GM21576 (cell line): ENCODE measurements around the gene NUP93.
"Not testable (repeated sequence)": the region's sequence is repeated elsewhere in the genome, so short reads cannot be mapped to it uniquely, and the experiment has no call there.

Experiments
- ATAC-seq: cut with Tn5 transposase; IDR thresholded peaks from one replicate; pipeline ENCODE4 v1.9.1; 2021; ENCODE audit warnings: mild to moderate bottlenecking, moderate library complexity; ENCODE audit not compliant: unreplicated experiment

Gene NUP93

DNA sequence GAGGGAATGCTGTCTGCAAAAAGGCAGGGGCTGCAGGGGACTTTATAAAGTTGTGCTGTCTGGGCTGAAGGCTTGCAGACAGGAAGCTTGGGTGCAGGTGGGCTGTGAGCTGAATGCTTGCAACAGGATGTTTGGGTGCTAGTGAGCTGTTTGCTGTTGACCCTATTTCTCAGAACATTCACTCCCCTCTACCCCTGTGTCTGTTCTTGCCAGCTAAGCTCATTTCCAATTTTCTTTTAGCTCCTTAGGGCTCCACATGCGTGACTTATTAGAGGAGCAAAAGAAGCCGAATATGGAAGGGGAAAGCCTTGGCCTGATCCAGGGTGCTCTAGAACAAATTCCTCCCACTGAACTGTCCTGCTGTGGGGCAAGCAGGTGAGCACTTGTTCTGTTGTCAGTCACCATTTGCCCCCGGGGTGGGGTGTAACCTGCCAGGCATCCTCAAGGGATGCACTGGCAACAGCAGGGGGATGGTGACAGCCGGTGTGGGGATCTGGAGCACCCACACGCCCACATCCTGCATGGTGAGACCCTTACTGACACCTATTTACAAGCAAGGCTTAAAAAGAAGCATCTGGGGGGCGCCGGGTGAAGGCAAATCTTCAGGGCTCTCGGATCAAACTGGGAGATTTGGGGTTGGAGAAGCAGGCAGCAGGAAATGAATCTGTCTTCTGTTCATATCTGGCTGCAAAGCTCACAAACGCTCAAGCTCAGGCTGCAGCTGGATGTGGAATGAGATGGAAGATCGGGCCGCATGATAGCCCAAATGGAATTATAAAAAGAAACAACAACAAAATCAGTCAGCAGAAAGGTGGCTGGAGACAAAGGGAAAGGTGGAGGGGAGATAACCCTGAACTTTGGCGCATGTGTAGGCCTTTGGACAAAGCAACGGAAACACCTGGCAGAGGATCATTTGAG lies 21.1 kb upstream of the NUP93 start:
- no peak for ATAC-seq

GRCh38 chr16:56709443-56710040 lies 20.4 kb upstream of the NUP93 start:
- no peak for ATAC-seq

GRCh38 chr16:56710181-56710737 lies 19.7 kb upstream of the NUP93 start:
- ATAC-seq: no peak

GRCh38 chr16:56711862-56712261 lies 18.1 kb upstream of the NUP93 start:
- no peak for ATAC-seq

GRCh38 chr16:56713794-56714193 lies 16.1 kb upstream of the NUP93 start:
- ATAC-seq: no peak

GRCh38 chr16:56715126-56715525 lies 14.8 kb upstream of the NUP93 start:
- ATAC-seq: no peak

GRCh38 chr16:56716761-56717160 lies 13.2 kb upstream of the NUP93 start:
- ATAC-seq: no peak

- ATAC-seq: not testable (repeated sequence)
These were observed 12.4 kb upstream of the NUP93 start for GRCh38 chr16:56717532-56717931.

DNA sequence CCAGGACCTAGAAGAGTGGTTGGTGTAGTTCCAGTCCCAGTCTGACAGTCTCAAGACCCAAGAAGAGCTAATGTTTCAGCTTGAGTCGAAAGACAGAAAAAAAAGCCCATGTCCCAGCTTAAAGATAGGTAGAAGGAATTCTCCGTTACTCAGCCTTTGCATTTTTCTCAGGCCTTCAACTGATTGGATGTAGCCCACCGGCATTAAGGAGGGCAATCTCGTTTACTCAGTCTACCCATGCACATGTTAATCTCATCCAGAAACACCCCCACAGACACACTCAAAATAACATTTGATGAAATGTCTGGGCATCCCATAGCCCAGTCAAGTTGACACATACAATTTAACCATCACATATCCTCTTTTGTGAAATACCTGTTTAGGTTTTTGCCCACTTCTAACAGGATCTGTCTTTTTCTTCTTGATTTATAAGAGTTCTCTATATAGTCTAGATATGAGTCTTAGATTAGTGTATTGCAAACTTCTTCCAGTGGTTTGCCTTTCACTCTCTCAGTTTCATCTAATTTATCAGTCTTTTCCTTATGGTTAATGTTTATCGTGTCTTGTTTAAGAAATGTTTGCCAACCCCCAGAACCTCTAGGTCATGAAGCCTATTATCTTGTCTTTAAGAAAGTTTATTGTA lies 7.6 kb upstream of the NUP93 start:
- ATAC-seq: no peak

DNA sequence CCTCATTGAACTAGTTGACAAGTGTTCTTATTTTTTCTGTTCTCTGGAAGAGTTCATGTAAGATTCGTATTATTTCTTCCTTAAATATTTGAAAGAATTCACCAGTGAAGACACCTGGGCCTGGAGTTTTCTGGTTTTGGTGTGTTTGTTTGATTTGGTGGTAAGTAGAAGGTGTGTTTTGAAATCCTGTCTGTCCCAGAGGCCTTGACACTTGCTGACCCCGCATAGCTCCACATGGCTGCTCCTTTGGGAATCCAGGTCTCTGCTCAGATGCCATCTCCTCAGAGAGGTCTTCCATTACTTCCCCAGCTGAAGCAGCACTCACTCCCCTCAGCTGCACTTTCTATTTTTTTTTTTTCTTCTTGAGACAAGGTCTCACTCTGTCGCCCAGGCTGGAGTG lies 5.7 kb upstream of the NUP93 start:
- ATAC-seq: no peak

GRCh38 chr16:56726283-56726682 lies 3.6 kb upstream of the NUP93 start:
- no peak for ATAC-seq

DNA sequence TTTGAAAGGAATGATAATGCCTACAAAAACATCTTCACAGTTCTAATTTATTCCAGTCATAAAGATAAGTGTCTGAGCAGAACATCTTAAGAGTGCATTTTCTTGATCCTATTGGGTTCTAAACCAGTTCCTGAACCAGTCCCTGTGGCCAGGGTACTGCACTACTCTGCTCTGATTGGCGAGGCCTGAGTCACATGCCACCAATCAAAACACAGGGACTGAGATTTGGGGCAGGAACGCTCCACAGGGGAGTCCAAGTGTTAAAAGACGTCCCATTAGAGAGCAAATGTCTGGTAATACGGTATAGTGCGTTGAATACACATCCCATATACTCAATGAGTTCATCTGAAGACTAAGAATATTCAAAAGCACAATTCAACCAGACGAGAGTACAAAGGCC lies 3.0 kb upstream of the NUP93 start:
- ATAC-seq: no peak

DNA sequence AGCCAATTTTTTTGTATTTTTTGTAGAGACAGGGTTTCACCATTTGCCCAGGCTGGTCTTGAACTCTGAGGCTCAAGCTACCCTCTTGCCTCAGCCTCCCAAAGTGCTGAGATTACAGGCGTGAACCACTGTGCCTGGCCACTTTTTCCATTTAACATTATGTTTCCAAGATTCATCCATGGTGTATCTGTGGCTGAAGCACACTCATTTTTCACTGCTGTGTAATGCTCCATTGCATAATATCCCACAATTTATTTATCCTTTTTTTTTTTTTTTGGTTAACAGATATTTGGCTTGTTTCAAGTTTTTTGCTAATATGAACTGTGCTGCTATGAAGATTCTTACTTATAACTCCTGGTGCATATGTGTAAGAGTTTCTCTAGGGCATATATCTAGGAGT lies 1.9 kb upstream of the NUP93 start:
- no peak for ATAC-seq

GRCh38 chr16:56728980-56729734 lies 772 bp upstream of the NUP93 start:
- ATAC-seq: no peak

DNA sequence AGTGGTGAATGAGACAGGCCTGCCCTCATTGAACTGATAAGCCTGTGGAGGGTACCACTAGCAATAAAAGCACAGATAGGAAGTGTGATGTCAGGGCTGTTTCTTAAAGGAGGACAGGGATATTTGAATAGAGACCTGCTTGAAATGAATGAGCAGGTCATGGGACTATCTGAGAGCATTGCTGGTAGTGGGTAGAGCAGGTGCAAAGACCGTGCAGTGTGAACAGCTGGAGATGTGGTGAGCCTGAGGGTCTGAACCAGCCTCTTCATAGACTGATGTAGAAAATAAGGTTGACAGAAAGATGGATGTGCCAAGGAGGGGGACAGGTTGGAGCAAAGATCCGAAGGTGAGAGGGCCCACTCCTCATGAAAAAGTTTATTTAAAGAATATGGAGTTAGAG lies 2.4 kb downstream of the NUP93 start:
- ATAC-seq: peak; percentile 43

GRCh38 chr16:56732832-56733231 lies 2.9 kb downstream of the NUP93 start:
- no peak for ATAC-seq

DNA sequence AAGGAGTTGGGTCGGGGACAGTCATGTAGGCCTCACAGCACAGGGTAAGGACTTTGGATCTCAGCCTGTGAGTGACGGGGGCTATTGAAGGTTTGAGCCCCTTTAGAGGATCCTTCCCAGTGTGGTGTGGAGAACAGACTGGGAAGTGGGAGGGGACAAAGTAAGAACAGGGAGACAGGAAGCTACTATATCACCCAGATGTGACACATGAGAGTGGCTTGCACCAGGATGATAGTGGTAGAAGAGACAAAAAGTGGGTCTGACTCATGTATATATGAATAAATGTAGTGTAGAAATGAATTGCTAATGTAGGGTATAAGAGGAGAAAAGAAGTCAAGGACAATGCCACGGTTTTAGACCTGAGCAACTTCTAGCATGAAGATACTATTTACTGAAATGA lies 4.5 kb downstream of the NUP93 start:
- no peak for ATAC-seq

DNA sequence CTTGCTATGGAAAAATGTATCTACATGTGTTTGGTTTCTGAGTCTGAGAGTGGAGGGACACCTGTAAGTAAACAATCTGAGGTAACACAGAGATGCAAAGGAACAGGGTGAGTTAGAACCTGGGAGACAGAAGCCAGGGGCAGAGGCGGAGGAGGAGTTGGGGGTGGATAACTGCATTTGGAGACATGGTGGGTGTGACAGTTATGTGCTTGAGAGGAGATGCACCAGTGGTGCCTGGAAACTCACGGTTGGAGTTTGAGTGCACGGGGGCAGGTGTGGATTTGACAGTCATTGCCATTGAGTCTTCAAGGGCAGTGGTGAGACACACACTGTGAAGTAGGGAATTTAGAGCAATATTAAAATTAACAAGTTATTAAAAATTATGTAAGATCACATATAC lies 6.5 kb downstream of the NUP93 start:
- ATAC-seq: no peak

- ATAC-seq: no peak
These were observed 7.6 kb downstream of the NUP93 start for GRCh38 chr16:56737539-56737938.

GRCh38 chr16:56738221-56738620 lies 8.3 kb downstream of the NUP93 start:
- ATAC-seq: no peak

GRCh38 chr16:56739378-56739777 lies 9.4 kb downstream of the NUP93 start:
- ATAC-seq: not testable (repeated sequence)
